ENCODE data around the gene SYCE3.

The SYCE3 gene

DNA sequence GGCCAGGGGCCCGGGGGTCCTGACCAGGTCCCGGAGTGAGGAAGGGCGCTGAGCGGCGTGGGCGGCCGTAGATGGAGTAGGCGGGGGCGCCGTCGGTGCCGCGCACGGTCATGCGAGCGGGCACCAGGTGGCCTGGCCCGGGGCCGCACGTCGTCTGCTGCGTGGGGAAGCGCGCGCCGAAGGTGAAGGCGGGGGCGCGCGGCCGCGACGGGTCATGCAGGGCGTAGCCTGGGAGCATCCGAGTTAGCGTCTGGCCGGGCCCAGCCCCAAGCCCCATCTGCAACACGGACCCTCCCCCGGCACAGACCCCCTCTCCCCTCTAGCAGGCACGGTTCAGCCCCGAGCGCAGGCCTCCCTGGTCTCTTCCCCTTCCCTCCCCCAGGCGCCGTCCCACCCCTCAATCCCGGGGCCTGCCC lies 31.2 kb downstream of the SYCE3 start:
- DNase-seq (ENCODE audit: low spot score) = peak; percentile 67

- DNase-seq (ENCODE audit: low spot score) = peak; percentile 80
Observed at GRCh38 chr22:50530877-50531545, 31.7 kb downstream of the SYCE3 start.

DNA sequence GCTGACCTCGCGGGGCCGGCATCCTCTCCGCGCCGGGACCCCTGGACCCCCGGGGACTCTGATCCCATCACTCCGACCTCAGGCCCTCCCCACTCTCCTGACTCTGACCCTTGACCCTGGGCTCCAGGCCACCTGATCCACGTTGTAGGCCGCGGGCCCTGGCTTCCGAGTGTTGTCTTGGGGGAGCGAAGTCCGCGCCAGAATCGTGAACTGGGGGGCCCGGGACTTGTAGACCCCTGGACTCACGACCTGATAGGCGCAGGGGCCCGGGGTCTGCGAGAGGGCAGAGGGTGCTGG lies 32.2 kb downstream of the SYCE3 start:
- DNase-seq (ENCODE audit: low spot score) = peak; percentile 29

GRCh38 chr22:50529897-50530579 lies 32.7 kb downstream of the SYCE3 start, which contains the start of gene TYMP:
TYMP (minus strand) TSS chr22:50530012; CDS start chr22:50529709, 303 bp downstream.
- DNase-seq (ENCODE audit: low spot score) = peak; percentile 72

DNA sequence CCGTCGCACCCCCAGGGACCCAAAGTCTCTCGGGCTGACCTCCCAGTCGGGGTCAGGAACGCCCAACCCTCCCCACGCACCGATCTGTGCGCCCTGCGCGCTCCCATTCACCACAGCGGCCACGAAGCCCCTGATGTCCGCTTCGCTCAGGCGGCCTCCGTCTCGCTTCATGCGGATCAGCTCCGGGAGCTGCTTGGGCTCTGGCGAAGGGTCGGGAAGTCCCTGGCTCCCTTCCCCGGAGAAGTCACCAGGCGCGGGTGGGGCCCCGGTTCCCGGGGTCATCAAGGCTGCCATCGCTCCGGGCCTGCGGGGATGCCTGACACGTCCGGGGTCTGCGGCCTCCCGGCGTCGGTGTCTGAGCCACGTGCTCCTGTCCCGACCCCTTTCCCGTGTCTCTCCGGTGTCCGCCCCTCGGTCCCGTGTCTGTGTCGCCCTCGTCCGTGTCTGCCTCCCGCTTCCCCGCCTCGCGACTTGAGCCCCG lies 33.3 kb downstream of the SYCE3 start:
- no peak for DNase-seq (ENCODE audit: low spot score)

DNA sequence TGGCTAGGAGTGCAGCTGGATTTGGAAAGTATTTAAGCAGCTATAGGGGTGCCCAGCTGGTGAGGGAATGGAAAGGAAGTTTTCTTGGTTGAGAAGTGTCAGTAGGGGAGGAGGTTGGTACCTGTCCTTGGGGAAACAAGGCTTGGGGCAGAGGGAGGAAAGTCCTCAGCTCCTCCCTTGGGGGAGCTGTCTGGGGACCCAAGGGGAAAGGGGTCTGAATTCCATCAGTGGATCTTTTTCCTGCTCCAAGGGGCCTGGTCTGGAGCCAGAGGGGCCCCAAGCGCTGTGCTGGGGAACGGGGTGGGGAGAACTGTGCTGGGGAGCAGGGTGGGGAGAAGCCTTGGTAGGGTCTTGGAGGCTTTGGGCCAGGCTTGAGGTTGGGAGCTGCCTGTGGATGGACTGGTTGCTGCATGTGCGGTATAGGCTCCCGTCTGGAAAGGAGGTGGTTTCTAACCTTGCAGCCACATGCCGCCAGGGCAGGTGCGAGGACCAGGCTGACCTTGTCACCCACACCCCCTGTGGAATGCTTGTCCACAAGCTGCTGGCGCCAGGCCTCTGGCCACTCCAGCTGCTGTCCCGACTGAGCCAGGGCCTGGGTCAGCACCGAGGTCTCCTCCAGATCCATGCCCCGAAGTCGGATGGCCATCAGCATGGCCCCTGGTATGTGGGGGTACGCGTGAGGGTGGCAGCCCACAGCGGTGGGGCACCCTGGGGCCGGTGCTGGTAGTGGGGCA lies 33.9 kb downstream of the SYCE3 start:
- DNase-seq (ENCODE audit: low spot score) = no peak

- no peak for DNase-seq (ENCODE audit: low spot score)
Observed at GRCh38 chr22:50527921-50528681, 34.6 kb downstream of the SYCE3 start.

DNA sequence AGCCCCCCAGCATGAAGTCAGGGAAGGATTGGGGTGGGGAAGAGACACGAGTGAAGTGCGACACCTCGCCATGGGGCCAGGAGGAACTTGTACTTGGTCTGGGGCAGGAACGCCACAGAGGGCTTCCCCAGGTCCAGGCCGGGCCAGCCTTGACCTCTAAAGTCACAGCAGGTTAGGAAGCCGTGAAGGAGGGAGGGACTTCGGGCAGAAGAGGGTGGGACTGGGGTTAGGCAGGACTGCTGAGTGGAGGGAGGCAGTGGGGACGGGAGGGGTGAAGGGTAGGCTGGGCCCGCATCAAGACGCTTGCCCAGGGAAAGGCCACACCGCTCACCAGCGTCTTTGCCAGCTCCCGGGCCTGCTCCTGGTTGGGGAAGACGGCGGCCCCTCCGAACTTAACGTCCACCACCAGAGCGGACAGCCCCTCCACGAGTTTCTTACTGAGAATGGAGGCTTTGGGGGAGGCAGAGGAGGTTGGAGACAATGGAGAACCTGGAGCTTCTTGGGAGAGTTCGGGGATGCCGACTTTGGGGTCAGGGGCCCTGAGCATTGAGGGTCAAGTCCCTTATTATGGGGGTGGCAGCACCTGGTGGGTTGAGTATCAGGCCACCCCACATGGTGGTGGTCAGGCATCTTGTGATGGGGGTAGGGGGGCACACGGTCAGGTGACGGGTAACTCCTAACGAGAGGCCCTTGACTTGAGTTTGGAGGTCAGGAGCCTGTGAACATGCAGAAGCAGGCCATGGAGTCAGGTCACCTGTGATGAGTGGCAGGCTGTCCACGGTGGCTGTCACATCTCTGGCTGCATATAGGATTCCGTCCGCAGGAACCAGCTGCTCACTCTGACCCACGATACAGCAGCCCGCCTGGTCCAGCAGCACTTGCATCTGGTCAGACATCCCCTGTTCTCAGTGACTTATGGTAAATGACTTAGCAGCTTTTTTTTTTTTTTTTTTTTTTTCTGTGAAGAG lies 35.6 kb downstream of the SYCE3 start:
- DNase-seq (ENCODE audit: low spot score) = peak; percentile 47

DNA sequence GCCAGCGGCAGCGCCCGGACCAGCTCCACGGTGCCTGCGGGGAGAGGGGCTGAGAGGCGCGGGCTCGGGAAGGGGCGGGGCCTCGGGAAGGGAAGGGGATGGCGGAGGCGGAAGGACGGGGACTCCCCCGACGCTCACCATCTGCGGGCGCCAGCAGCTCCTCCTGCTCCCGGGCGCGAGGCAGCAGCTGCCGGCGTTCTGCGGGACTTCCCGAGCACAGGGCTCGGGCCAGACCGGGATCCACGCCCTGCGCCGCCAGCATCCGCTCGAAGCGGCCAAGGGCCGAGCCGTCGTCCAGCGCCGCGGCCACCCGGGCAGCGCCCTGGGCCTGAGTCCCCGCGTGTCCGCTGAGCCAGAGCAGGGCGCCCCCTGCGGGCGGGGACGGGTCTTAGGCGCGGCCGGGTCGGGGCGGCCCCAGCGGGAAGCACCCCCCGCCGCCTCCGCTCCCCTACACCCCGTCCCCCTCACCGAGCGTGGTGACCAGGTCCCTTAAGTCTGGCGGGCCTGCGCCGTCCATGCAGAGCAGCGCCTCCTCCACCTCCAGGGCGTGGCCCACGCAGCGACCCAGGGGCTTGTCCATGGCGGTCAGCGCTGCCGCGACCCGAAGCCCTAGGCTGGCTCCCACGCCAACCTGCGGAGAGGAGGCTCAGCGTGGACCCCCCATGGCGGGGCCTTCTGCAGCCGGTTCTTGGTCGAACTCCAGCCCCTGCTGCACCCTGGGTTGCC lies 36.4 kb downstream of the SYCE3 start:
- peak; percentile 85 for DNase-seq (ENCODE audit: low spot score)

GRCh38 chr22:50525858-50526107 lies 36.9 kb downstream of the SYCE3 start:
- DNase-seq (ENCODE audit: low spot score) = no peak

DNA sequence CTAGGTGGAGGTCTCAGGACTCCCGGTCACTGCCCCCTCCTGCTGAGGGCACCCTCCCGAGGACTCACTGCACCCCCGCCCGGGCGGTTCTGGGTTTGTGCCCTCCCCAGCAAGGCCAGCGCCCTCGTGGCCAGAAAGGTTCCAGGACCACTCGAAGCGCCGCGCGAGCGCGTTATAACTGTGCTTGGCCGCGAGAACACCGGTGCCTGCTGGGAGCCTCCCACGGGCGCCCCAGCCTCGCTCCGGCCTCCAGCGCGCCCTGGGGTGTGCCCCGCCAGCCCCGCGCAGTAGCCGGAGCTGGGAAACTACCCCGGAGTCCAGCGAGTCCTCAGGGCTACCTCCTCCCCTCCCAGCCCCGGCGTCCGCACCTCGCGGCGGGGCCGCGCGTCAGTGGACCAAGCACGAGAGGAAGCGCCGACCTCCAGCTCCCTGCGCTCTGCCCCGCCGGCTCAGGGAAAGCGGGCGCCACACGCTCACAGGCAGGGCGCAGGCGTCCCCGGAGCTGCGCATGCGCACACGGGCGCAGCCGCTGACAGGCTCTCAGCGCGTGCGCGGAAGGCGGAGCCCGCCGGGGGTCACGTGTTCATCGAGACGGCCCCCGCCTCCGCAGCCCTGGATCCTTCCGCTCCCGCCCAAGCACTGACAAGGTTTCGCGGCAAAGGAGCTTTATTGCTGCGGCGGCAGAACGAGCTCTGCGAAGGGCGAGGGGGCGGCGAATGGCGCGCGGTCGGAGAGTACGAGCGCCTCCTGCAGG lies 37.4 kb downstream of the SYCE3 start, which contains the start of gene SCO2:
SCO2 (minus strand) TSS at position 495 of the 754 bp plus-strand sequence. CDS start 1,187 bp downstream, outside the sequence.
- peak; percentile 98 for DNase-seq (ENCODE audit: low spot score)

DNA sequence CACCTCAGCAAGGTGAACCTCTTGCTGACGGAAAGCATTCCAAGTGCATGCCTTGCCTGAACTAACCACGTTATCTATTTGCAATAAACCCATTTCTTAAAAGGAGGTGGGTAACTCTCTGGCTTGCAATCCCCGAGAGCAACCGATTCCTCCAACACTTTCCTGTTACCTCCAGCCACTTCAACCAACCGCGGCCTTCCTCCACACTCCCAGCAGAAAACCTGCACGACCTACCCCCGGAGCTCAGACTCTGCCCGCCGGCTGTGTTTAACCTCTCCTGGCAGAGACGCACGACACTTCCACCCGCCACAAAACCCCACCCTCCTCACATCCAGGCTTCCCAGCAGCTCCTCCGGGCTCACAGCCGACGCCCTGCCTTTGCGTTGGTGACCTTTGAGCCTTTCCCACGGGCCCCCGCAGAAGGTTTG lies 38.0 kb downstream of the SYCE3 start:
- DNase-seq (ENCODE audit: low spot score) = no peak

GRCh38 chr22:50523806-50524675 lies 38.7 kb downstream of the SYCE3 start:
- no peak for DNase-seq (ENCODE audit: low spot score)

- no peak for DNase-seq (ENCODE audit: low spot score)
Observed at GRCh38 chr22:50523458-50523805, 39.3 kb downstream of the SYCE3 start.

DNA sequence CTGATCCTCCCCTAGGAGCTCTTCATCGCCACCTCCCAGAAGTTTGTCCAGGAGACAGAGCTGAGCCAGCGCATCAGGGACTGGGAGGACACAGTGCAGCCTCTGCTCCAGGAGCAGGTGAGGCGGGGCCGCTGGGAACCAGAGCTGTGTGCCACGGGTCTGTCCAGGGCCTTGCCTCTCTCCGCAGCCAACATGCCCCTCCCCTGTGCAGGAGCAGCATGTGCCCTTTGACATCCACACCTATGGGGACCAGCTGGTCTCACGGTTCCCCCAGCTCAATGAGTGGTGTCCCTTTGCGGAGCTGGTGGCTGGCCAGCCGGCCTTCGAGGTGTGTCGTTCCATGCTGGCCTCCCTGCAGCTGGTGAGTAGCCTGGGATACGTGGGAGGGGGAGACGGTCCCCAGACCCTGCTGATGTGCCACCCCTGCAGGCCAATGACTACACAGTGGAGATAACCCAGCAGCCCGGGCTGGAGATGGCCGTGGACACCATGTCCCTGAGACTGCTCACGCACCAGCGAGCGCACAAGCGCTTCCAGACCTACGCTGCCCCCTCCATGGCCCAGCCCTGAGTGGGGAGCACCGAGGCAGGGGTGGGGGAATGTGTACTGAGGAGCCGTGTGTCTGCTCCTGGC lies 39.8 kb downstream of the SYCE3 start:
- no peak for DNase-seq (ENCODE audit: low spot score)

GRCh38 chr22:50522208-50522805 lies 40.4 kb downstream of the SYCE3 start:
- no peak for DNase-seq (ENCODE audit: low spot score)

DNA sequence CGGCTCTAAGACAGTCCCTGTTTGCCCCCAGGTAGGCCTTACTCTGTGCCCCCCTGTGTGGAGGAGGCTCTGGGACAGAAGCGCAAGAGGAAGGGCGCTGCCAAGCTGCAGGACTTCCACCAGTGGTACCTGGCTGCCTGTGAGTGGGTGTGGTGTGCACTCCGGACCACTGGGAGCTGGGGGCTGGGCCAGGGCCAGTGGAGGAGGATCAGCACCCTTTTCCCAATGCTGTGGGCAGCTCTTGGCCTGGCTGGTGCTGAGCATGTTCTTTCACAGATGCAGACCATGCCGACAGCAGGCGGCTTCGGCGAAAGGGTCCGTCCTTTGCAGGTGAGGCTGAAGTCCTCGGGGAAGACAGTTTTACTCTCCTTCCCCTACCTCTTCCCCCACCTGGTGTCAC lies 41.0 kb downstream of the SYCE3 start:
- no peak for DNase-seq (ENCODE audit: low spot score)
